Measurements from ENCODE around the gene KRTAP4-11.
A peak's percentile ranks its signal among the peaks of the same experiment; 100 is the strongest.
"Not testable (repeated sequence)": the region's sequence is repeated elsewhere in the genome, so short reads cannot be mapped to it uniquely, and the experiment has no call there.

Gene KRTAP4-11

GRCh38 chr17:41123292-41123990 is 5.3 kb upstream of the KRTAP4-11 start:
- DNase-seq (ENCODE audit: low spot score) = not testable (repeated sequence)

- no peak for DNase-seq (ENCODE audit: low spot score)
Measured at GRCh38 chr17:41121742-41122141, 3.6 kb upstream of the KRTAP4-11 start.

GRCh38 chr17:41119696-41120690 is 1.8 kb upstream of the KRTAP4-11 start:
- peak; percentile 45 for DNase-seq (ENCODE audit: low spot score)

GRCh38 chr17:41118721-41119120 is 548 bp upstream of the KRTAP4-11 start:
- DNase-seq (ENCODE audit: low spot score) = no peak

- DNase-seq (ENCODE audit: low spot score) = peak; percentile 30
Measured at GRCh38 chr17:41116297-41116696, 1.9 kb downstream of the KRTAP4-11 start.

- no peak for DNase-seq (ENCODE audit: low spot score)
Measured at GRCh38 chr17:41111151-41111885, 6.9 kb downstream of the KRTAP4-11 start.

GRCh38 chr17:41108728-41109386 is 9.3 kb downstream of the KRTAP4-11 start:
- DNase-seq (ENCODE audit: low spot score) = not testable (repeated sequence)

GRCh38 chr17:41107941-41108450 is 10.2 kb downstream of the KRTAP4-11 start:
- no peak for DNase-seq (ENCODE audit: low spot score)

GRCh38 chr17:41105347-41105746 is 12.8 kb downstream of the KRTAP4-11 start, which contains the start of gene KRTAP4-9:
Gene KRTAP4-9 (plus strand): TSS chr17:41105389. CDS start chr17:41105389, 0 bp downstream.
- DNase-seq (ENCODE audit: low spot score) = not testable (repeated sequence)

- DNase-seq (ENCODE audit: low spot score) = not testable (repeated sequence)
Measured at GRCh38 chr17:41104386-41105038, 13.7 kb downstream of the KRTAP4-11 start.

GRCh38 chr17:41103896-41104295 is 14.3 kb downstream of the KRTAP4-11 start:
- no peak for DNase-seq (ENCODE audit: low spot score)

- DNase-seq (ENCODE audit: low spot score) = no peak
Measured at GRCh38 chr17:41101586-41102259, 16.4 kb downstream of the KRTAP4-11 start, which contains the start of gene KRTAP4-16. Gene KRTAP4-16 (minus strand): TSS chr17:41102209. CDS start chr17:41102209, 0 bp downstream.

GRCh38 chr17:41099682-41100480 is 18.3 kb downstream of the KRTAP4-11 start:
- not testable (repeated sequence) for DNase-seq (ENCODE audit: low spot score)

- DNase-seq (ENCODE audit: low spot score) = no peak
Measured at GRCh38 chr17:41098481-41098880, 19.7 kb downstream of the KRTAP4-11 start.

GRCh38 chr17:41098042-41098441 is 20.1 kb downstream of the KRTAP4-11 start, which contains the start of gene KRTAP4-8:
Gene KRTAP4-8 (minus strand): TSS chr17:41098142. CDS start chr17:41098084, 58 bp downstream.
- no peak for DNase-seq (ENCODE audit: low spot score)

- DNase-seq (ENCODE audit: low spot score) = no peak
Measured at GRCh38 chr17:41096055-41096454, 22.1 kb downstream of the KRTAP4-11 start.

GRCh38 chr17:41088760-41089352 is 29.3 kb downstream of the KRTAP4-11 start:
- DNase-seq (ENCODE audit: low spot score) = not testable (repeated sequence)

GRCh38 chr17:41084100-41084856 is 33.9 kb downstream of the KRTAP4-11 start, which contains the start of gene KRTAP4-7:
Gene KRTAP4-7 (plus strand): TSS chr17:41084150. CDS start chr17:41084207, 57 bp downstream.
- not testable (repeated sequence) for DNase-seq (ENCODE audit: low spot score)
